GM19328 (cell line): ENCODE results near the gene INO80.

Experiments used
- ATAC-seq: cut with Tn5 transposase; IDR thresholded peaks from one replicate; pipeline ENCODE4 v1.9.1; 2021; ENCODE audit warnings: mild to moderate bottlenecking, moderate library complexity; ENCODE audit not compliant: unreplicated experiment

Gene INO80

GRCh38 chr15:40952901-40953712 is 163.0 kb downstream of the INO80 start, which contains the start of gene CHAC1:
Gene CHAC1 (plus strand): TSS chr15:40953471. CDS start chr15:40953584, 113 bp downstream.
- peak; percentile 87 for ATAC-seq

GRCh38 chr15:40952301-40952900 is 163.7 kb downstream of the INO80 start:
- ATAC-seq: no peak

- ATAC-seq: no peak
These were observed 164.3 kb downstream of the INO80 start for GRCh38 chr15:40951764-40952163.

GRCh38 chr15:40949756-40950207 is 166.3 kb downstream of the INO80 start:
- ATAC-seq: no peak

GRCh38 chr15:40948706-40949473 is 167.2 kb downstream of the INO80 start:
- no peak for ATAC-seq

GRCh38 chr15:40944510-40945296 is 171.4 kb downstream of the INO80 start:
- no peak for ATAC-seq

GRCh38 chr15:40943764-40944365 is 172.2 kb downstream of the INO80 start:
- no peak for ATAC-seq

GRCh38 chr15:40942878-40943277 is 173.2 kb downstream of the INO80 start:
- no peak for ATAC-seq

- ATAC-seq: no peak
These were observed 173.7 kb downstream of the INO80 start for GRCh38 chr15:40942337-40942854.

GRCh38 chr15:40941528-40942336 is 174.3 kb downstream of the INO80 start:
- ATAC-seq: peak; percentile 68

- ATAC-seq: no peak
These were observed 175.0 kb downstream of the INO80 start for GRCh38 chr15:40941068-40941527.

- ATAC-seq: no peak
These were observed 175.7 kb downstream of the INO80 start for GRCh38 chr15:40940296-40940801.

GRCh38 chr15:40938536-40938870 is 177.6 kb downstream of the INO80 start:
- ATAC-seq: no peak

GRCh38 chr15:40937762-40938535 is 178.1 kb downstream of the INO80 start:
- no peak for ATAC-seq

- ATAC-seq: no peak
These were observed 179.1 kb downstream of the INO80 start for GRCh38 chr15:40936709-40937666.

GRCh38 chr15:40936234-40936708 is 179.8 kb downstream of the INO80 start:
- no peak for ATAC-seq

- no peak for ATAC-seq
These were observed 181.6 kb downstream of the INO80 start for GRCh38 chr15:40934457-40934856.
